HG02642 (cell line): ENCODE measurements around the gene EDAR.

Experiments used
- ATAC-seq: cut with Tn5 transposase; IDR thresholded peaks from one replicate; pipeline ENCODE4 v1.9.1; 2021; ENCODE audit warnings: mild to moderate bottlenecking; ENCODE audit not compliant: unreplicated experiment, poor library complexity

Gene EDAR

DNA sequence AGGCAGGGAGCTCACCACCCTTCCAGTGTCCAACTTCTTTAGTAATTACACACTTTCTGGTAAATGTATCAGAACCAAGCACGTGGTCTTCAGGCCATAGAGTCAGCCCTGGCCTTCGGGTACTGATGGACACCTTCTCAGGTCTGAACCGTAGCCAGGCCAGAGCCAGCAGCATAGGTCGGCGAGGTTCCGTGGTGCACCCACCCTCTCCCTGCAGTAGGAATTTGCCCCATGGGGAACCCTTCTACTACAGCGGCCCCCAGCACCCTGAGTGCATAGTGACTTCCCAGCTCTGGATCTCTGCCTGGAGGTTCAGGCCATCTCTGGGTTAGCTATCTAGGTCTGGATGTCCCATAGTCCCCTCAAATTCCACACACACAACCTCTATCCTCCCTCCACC, 61.6 kb downstream of the EDAR start:
- no peak for ATAC-seq

GRCh38 chr2:108926561-108927380, 62.2 kb downstream of the EDAR start:
- no peak for ATAC-seq

- no peak for ATAC-seq
These were observed 63.3 kb downstream of the EDAR start for GRCh38 chr2:108925735-108926134.

GRCh38 chr2:108925286-108925685, 63.7 kb downstream of the EDAR start:
- no peak for ATAC-seq

GRCh38 chr2:108924580-108925251, 64.3 kb downstream of the EDAR start:
- no peak for ATAC-seq

GRCh38 chr2:108923736-108924579, 65.1 kb downstream of the EDAR start:
- no peak for ATAC-seq

- no peak for ATAC-seq
These were observed 65.9 kb downstream of the EDAR start for GRCh38 chr2:108923019-108923700.

- ATAC-seq = no peak
These were observed 66.7 kb downstream of the EDAR start for GRCh38 chr2:108922141-108922915.

DNA sequence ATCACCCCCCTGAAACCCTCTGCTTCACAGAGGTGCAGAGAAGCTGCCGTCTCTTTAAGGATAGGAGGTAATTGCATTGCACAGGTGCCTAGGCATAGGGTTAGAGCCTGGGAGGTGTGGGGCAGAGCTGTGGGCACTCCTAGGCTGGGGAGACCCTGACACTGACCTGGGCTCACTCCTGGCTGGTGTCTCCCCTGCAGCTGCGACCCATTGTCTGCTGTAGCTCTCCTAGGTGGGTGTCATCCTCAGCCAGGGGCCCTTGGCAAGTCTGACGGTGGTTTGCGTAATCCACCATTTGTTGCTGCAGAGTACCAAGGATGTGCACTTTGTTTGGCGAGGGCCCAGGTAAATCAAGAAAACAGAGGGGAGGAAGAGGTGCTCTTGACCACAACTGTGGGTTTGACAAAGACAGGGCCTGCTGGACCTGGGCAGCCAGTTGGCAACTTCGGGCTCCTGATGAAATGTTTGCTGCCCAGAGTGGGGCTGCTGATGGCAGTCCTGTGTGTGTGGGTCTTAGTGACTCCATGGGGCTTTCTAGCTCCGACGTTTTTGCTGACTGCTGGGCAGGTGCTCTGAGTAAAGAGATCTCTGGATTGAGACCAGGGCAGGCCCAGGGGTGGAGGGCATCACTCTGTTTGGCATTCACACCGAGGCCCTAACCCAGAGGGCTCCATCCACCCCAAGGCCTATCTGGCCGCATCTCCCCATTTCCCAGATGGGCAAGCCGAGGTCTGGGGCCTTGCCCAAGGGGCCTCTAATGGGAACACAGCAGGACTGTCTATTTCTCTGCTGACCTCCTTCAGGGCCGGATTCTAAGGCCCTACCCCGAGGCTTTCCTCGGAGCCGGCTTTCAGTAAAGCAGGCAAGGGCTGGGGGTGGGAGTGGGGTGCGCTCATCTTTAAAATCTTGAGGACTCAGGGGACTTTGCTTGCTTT, 67.7 kb downstream of the EDAR start:
- ATAC-seq = no peak

DNA sequence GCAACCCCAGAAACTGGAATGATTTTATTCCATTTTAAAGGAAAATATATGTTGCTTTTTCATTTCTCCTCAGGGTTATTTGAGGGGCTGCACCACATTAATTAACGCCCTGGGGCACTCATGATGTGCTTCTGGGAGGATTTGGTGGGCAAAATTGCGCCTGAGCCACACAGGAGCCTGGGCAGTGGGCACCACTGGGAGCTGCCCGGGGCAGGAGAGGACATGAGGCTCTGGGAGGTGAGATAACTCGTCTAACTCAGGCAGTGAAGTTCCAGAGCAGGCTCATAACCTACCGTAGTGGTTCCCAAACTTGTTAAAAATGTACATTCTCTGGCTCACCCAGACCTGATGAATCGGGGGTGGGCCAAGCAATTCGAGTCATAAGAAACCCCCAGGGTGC, 68.3 kb downstream of the EDAR start:
- no peak for ATAC-seq

DNA sequence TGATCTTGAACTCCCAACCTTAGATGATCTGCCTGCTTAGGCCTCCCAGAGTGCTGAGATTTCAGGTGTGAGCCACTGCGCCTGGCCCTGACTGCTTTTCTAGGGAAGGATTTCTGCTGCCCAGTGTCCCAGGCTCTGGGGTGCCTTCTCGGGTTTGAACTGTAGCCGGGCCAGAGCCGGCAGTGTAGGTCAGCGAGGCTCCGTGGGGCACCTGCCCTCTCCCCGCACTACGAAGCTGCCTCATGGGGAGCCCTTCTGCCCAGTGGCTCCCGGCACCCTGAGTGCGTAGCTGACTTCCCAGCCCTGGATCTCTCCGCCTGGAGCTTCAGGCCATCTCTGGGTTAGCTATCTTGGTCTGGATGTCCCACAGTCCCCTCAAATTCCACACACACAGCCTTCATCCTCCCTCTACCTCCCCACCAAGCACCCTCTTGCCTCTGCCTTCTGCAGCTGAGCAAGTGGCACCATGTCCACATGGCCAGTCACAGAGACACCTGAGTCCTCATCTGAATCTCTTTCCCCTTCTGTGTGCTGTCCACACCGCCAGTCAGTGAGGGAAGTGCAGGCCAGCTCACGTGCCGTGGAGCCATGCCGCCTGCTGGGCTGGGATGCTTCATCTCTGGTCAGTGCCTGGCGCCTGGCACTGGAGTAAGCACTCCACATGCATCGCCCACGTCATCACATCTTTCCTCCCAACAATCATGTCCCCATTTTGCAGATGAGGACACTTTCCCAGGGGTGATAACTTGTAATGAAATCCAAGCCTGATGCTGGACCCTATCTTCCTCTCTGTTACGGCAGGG, 69.2 kb downstream of the EDAR start:
- no peak for ATAC-seq

DNA sequence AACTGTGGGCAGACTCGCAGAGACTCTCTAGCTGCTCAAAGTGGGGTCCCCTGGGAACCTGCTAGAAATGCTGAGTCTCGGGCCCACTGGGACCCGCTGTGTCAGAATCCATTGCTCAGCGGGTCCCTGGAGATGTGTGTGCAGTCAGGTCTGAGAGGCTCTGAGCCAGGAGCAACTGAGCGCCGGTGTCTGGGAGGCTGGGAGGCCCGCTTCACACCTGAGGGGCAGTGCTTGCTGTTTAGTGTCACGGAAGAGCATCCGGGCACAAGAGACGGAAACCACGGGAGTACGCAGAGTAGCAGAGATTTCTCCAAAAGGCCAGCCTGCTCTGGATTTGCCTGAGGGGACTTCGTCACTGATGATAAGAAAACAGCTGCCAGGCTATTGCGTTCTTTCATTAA, 70.1 kb downstream of the EDAR start:
- ATAC-seq = no peak

DNA sequence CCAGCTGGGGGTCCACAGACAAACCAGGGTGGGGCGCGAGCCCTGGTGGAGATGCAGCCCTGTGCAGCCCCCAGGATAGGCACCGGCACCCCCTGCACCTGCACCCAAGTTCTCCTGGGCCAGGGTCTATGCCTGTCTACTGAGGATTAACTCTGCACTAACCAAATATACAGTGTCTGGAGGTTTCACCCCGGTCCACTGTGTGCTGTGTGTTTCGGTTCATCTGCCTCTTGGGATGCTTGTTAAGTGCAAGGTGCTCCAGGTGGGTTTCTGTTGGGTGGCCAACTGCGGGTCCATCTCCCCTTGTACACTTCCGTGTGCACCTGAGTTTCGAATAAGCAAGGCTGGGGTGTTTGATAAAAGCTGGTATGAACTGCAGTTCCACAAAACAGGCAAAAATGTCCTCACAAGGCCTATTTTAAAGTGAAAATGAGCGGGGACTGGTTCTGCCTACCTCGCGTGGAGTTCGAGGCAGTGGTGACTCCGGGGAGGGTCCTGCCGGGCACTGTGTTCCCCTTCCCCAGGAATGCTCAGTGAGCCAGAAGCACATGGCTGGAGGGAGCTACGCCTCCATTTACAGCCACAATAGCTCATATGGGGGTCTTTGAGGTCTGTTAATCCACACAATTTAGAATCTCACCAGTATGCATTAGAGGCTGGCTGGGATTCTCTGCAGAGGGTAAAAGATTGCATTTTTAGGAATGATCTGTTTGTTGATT, 70.7 kb downstream of the EDAR start:
- no peak for ATAC-seq

GRCh38 chr2:108917526-108917925, 71.5 kb downstream of the EDAR start:
- ATAC-seq = no peak

DNA sequence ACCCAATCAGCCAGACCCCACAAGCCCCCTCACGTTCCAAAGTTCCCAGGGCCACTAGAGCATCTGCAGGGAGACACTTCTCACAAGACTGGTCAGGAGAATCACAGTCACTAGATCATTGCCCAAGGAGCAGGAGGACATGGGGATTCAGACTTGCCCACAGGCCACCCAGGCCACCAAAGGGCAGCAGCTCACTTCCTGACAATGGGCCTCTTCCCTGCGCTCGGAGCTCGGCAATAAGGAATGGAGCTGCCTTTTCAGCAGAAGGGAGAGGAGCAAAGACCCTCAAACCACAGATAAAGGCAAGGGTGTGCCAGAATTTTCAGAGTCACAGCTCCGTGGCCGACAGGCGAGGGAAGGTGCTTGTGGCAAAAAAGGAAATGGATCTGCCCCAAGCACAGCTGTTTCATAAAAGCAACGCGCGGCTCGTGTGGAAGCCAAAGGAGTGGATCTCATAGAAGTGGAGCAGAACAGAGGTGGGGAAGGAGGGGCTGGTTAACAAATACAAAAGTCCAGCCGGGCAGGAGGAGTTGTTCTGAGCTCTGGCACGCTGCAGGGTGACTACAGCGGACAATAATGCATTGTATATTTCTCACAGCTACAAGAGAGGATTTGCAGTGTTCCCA, 72.1 kb downstream of the EDAR start:
- ATAC-seq = no peak

DNA sequence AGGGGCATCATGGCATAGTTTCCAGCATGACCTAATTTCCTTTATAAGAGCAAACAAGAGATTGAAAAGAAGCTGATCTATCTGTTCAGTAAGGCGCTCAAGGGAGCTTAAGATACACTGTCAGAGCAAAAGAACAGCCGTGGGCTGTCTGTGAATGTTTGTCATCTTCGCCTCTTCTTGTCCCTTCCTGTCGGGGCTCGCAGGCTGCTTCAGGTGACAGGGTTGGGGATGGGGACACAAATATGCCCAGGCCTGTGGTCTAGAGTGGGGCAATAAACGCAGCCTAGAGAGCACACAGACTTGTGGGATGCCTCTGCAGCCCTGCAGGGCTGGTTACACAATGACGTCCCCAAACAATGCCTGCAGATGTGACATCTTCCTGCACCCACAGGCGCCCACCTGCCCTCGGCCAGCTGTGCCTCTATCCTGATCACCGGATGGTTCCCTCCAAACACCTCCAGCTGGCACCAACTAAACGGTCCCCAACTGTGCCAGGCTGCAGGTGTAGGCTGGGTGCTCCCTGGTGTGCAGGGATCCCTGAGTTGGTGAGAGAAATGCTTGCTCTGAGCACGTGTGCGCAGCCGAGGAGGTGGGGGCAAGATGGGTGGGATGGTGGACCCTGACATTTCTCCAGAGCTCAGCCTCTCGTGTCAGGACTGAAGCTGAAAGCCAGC, 72.8 kb downstream of the EDAR start:
- ATAC-seq = no peak

DNA sequence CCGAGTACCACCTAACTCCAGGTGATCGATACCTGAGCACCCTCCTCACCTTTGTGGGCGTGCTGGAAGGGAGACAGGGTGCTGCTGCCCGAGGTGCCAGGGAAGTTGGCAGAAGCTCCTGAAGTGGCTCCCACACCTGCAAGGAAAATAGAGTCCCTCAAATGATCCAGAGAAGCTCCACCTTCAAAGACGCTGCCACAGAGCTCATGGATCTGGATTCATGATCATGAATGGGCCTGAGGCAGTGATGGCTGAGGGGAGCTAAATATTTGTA, 76.5 kb downstream of the EDAR start:
- ATAC-seq = no peak
